Measurements from ENCODE around the gene DNM2. TPM values are rescaled to one million over a fixed set of nuclear protein-coding genes. Genes with fewer than 3 reads are reported as not detected.

Gene DNM2
- total and polyA plus RNA-seq, 2 of the 13 experiments (the other 11 are each of a cell fraction or from before 2014, with no cell fraction given), result 41.7 to 59.8 TPM

GRCh38 chr19:10836479-10837330 is 118.8 kb downstream of the DNM2 start (continued):
- TF ChIP-seq SP5 (CRISPR knock-in tag; IDR thresholded peaks at IDR 0.05; ENCODE audit: borderline replicate concordance, low read depth) (no peak), BRD4 (CRISPR knock-in tag; IDR thresholded peaks at IDR 0.05) (peak; percentile 54; the same call in 1 of the 2 replicates), KAT2B (IDR thresholded peaks at IDR 0.05; ENCODE audit: borderline replicate concordance, low read depth, low read length) (no peak), ZBTB8A (CRISPR knock-in tag; IDR thresholded peaks at IDR 0.05; ENCODE audit: borderline replicate concordance, low read depth) (no peak), ZBTB10 (CRISPR knock-in tag; IDR thresholded peaks at IDR 0.05; ENCODE audit: borderline replicate concordance) (no peak), IRX3 (CRISPR knock-in tag; IDR thresholded peaks at IDR 0.05; ENCODE audit: borderline replicate concordance, low read depth) (no peak), CENPT (CRISPR knock-in tag; IDR thresholded peaks at IDR 0.05; ENCODE audit: low read depth) (no peak), STAG1 (CRISPR knock-in tag; IDR thresholded peaks at IDR 0.05) (no peak), CENPBD1 (CRISPR knock-in tag; IDR thresholded peaks at IDR 0.05; ENCODE audit: borderline replicate concordance, low read depth) (0 out of 2 replicates have a peak, but pooled peaks have one; percentile 83), ZNF335 (CRISPR knock-in tag; IDR thresholded peaks at IDR 0.05) (peak; percentile 98), ZFP62 (CRISPR knock-in tag; IDR thresholded peaks at IDR 0.05) (no peak), THRA (CRISPR knock-in tag; IDR thresholded peaks at IDR 0.05; ENCODE audit: borderline replicate concordance) (no peak), ZSCAN12 (CRISPR knock-in tag; IDR thresholded peaks at IDR 0.05) (no peak), TFAP4 (IDR thresholded peaks at IDR 0.05; ENCODE audit: borderline replicate concordance, low read depth) (no peak), FLYWCH1 (CRISPR knock-in tag; IDR thresholded peaks at IDR 0.05) (peak; percentile 82; the same call in 1 of the 2 replicates), AKAP8 (CRISPR knock-in tag; IDR thresholded peaks at IDR 0.05) (no peak), PRDM15 (CRISPR knock-in tag; IDR thresholded peaks at IDR 0.05) (peak; percentile 20; the same call in 1 of the 2 replicates)

All from HepG2 (cell line).